ENCODE measurements around the gene BNIPL. TPM values are rescaled to one million over a fixed set of nuclear protein-coding genes. Genes with fewer than 3 reads are reported as not detected.

The BNIPL gene
- total RNA-seq, 2 donors from 2014 or later = 0.22 to 0.24 TPM

DNA sequence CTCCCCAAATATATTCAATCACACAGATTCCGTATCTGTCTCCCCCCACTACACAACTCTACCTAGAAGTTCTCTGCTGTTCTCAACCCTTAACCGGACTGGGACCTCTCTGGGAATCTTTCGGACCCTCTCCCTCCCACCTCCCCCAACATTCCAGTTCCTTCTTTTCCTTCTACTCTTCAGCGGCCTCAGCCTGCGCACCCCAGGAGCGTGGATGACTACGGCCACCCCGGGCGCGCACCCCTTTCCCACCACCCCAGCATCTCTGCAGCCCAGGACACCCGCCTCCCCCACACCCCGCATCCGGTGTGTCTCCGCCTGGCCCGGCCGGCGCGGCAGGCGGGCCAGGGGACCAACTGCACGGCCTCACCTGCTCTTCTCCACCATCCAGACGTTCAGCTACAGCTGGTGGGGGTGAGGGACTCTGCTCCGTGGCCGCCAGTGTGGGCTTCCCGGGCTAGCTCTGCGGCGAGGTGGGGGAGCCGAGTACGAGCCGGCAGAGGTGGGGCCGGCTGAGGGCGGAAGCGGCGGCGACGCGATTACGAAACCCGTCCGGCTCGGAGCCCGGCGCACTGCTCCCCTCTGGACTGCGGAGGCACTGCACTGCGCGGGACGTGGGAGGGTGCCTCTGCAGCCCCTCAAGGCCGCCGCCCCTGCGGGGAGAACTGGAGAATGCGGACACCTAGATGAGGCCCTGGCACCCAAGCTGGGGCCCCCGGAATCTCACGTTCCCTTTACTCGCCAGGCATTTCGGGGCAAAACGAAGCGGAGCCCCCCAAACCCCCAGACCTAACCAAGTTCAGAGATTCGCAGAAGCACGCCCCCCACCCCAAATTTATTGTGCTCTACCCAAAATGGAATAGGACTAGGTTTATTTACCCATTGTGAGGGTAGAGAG is 23.0 kb downstream of the BNIPL start, which contains the start of gene CDC42SE1:
Gene CDC42SE1, minus strand, starts transcription at position 514 of the 898 bp plus-strand sequence. CDS start 3,892 bp downstream, outside the sequence.
- H3K27ac ChIP-seq = peak within 1 kb of the TSS; percentile 96 to 98
- peak; percentile 85 to 98 for TF ChIP-seq CTCF (IDR thresholded peaks at IDR 0.05)
- no peaks in the 10 kb centered on the region for H3K27me3 ChIP-seq
- H3K36me3 ChIP-seq = peaks cover 20% of the 10 kb centered on the region
- H3K9me3 ChIP-seq = no peaks in the 10 kb centered on the region
- peaks cover 0 to 49% of the 10 kb centered on the region in 2 donors for H3K4me1 ChIP-seq
- peak; percentile 86 for DNase-seq (ENCODE audit: low spot score)
- H3K4me3 ChIP-seq = peak within 1 kb of the TSS; percentile 86 to 94

GRCh38 chr1:151060007-151060656 is 23.7 kb downstream of the BNIPL start, which contains the start of gene MLLT11:
TSS of gene MLLT11 (plus strand) at chr1:151060397. CDS start at chr1:151067225, 6,828 bp downstream.
- Histone ChIP-seq H3K27me3 (no peaks in the 10 kb centered on the region), H3K4me1 (peaks cover 0 to 47% of the 10 kb centered on the region in 2 donors), H3K4me3 (peak within 1 kb of the TSS; percentile 86 to 94), H3K36me3 (peaks cover 13% of the 10 kb centered on the region), H3K9me3 (no peaks in the 10 kb centered on the region), H3K27ac (peak within 1 kb of the TSS; percentile 96 to 98)
- peak; percentile 71 for DNase-seq (ENCODE audit: low spot score)
- no peak for TF ChIP-seq CTCF (IDR thresholded peaks at IDR 0.05)

- no peaks in the 10 kb centered on the region for H3K27me3 ChIP-seq
- H3K36me3 ChIP-seq = peaks cover 6% of the 10 kb centered on the region
- H3K9me3 ChIP-seq = no peaks in the 10 kb centered on the region
- DNase-seq (ENCODE audit: low spot score) = no peak
- peak overlapping the region; percentile 86 to 94 for H3K4me3 ChIP-seq
- TF ChIP-seq CTCF (IDR thresholded peaks at IDR 0.05) = no peak
- peak overlapping the region; percentile 96 to 98 for H3K27ac ChIP-seq
- peaks cover 0 to 40% of the 10 kb centered on the region in 2 donors for H3K4me1 ChIP-seq
These were observed 24.5 kb downstream of the BNIPL start for GRCh38 chr1:151060657-151061421.

DNA sequence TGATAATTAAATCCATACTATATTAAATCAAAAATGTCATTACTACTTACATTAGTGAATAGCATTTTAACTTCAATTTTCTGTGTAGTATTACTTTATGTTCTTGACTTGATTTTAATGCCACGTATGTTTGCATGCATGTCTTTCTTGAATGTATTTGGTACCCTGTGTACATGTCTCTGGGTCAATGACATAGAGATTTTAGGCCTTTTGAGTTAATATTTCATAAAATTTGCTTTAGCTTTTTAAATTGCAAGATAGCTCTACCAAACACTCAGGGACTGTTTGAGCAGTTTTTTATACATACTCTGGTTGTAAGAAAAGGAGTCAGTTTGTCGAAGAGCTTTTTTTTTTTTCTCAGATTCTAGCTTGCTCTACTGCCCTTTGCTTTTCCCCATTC is 25.3 kb downstream of the BNIPL start:
- Histone ChIP-seq H3K4me3 (no peak overlapping the region), H3K36me3 (no peaks in the 10 kb centered on the region), H3K27me3 (no peaks in the 10 kb centered on the region), H3K9me3 (no peaks in the 10 kb centered on the region), H3K27ac (no peak overlapping the region), H3K4me1 (peaks cover 0 to 32% of the 10 kb centered on the region in 2 donors)
- DNase-seq (ENCODE audit: low spot score) = no peak
- TF ChIP-seq CTCF (IDR thresholded peaks at IDR 0.05) = no peak

- Histone ChIP-seq H3K9me3 (no peaks in the 10 kb centered on the region), H3K27me3 (no peaks in the 10 kb centered on the region), H3K4me1 (peaks cover 0 to 20% of the 10 kb centered on the region in 2 donors), H3K36me3 (no peaks in the 10 kb centered on the region), H3K4me3 (no peak overlapping the region), H3K27ac (peak overlapping the region; percentile 21 to 36)
- TF ChIP-seq CTCF (IDR thresholded peaks at IDR 0.05) = no peak
- no peak for DNase-seq (ENCODE audit: low spot score)
These were observed 26.5 kb downstream of the BNIPL start for GRCh38 chr1:151062741-151063371.

Measured in right atrium auricular region (tissue), 2 donors.